HCT116 (cell line): ENCODE measurements around the gene SMIM20.

Source experiments
- CTCF ChIP-seq, 3 experiments: fragments of 200-600 bp in 1 of 3; sonication (generic) in 1 of 3; IDR thresholded peaks in 2 of 3; conservative IDR thresholded peaks in 1 of 3; 2 replicates each; pipeline ENCODE4 v1.5.1; 2012 to 2017; ENCODE audit warnings: low read depth in 2 of 3, low read length in 2 of 3, antibody characterized with exemption in 1 of 3, borderline replicate concordance in 1 of 3, control low read depth in 1 of 3, mild to moderate bottlenecking in 1 of 3, mixed read lengths in 1 of 3, mixed run types in 1 of 3, moderate library complexity in 1 of 3; ENCODE audit not compliant: insufficient read depth in 1 of 3
- EGR1 ChIP-seq: IDR thresholded peaks from 2 replicates; pipeline ENCODE4 v1.6.1; 2012; ENCODE audit warnings: low read depth
- ELF1 ChIP-seq: IDR thresholded peaks from 2 replicates; pipeline ENCODE4 v1.6.1; 2012; ENCODE audit warnings: low read depth, borderline replicate concordance
- EZH2 ChIP-seq: fragments of 200-600 bp; sonication (generic); IDR thresholded peaks from 2 replicates; pipeline ENCODE4 v1.6.1; 2017; ENCODE audit warnings: antibody characterized with exemption, mixed run types
- FOSL1 ChIP-seq: IDR thresholded peaks from 2 replicates; pipeline ENCODE4 v1.6.1; 2012; ENCODE audit warnings: low read depth
- POLR2A ChIP-seq: IDR thresholded peaks from 2 replicates; pipeline ENCODE4 v1.7.0; 2011; ENCODE audit warnings: borderline replicate concordance; ENCODE audit not compliant: insufficient read depth, insufficient read length; ENCODE audit errors: extremely low read depth
- REST ChIP-seq: IDR thresholded peaks from 2 replicates; pipeline ENCODE4 v1.6.1; 2012; ENCODE audit warnings: low read depth
- SP1 ChIP-seq: IDR thresholded peaks from 2 replicates; pipeline ENCODE4 v1.6.1; 2012; ENCODE audit warnings: low read depth
- SRF ChIP-seq: IDR thresholded peaks from 2 replicates; pipeline ENCODE4 v1.6.1; 2012; ENCODE audit warnings: low read depth
- ZFX ChIP-seq: fragments of 450-650 bp; IDR thresholded peaks from 2 replicates; pipeline ENCODE4 v1.6.1; 2017

- TF ChIP-seq ELF1 (no peak), EZH2 (no peak), CTCF (IDR thresholded peaks at IDR 0.05 in 2 of 3, conservative IDR thresholded peaks at IDR 0.05 in 1 of 3; ENCODE audit: borderline replicate concordance in 1 of 3, insufficient read depth in 1 of 3, low read depth in 2 of 3, low read length in 2 of 3) (no peak), REST (no peak), EGR1 (no peak), FOSL1 (no peak), SRF (no peak), ZFX (no peak), SP1 (no peak), POLR2A (no peak)
Measured at GRCh38 chr4:25972984-25973745, 59.1 kb downstream of the SMIM20 start.
